ENCODE measurements around the gene CIZ1.
A peak's percentile ranks its signal among the peaks of the same experiment; 100 is the strongest.

CIZ1 gene

GRCh38 chr9:128163523-128164306 is 27.7 kb downstream of the CIZ1 start:
- TF ChIP-seq CTCF (IDR thresholded peaks at IDR 0.05; ENCODE audit: borderline replicate concordance, insufficient read depth, low read depth, low read length) = no peak

GRCh38 chr9:128163027-128163515 is 28.3 kb downstream of the CIZ1 start:
- TF ChIP-seq CTCF (IDR thresholded peaks at IDR 0.05; ENCODE audit: borderline replicate concordance, insufficient read depth, low read depth, low read length) = no peak

More at GRCh38 chr9:128163523-128164306, 27.7 kb downstream of the CIZ1 start:
- H3K4me3 ChIP-seq (ENCODE audit: low read depth, low read length) = no peak overlapping the region

GRCh38 chr9:128162215-128163026 is 29.0 kb downstream of the CIZ1 start:
- H3K4me3 ChIP-seq (ENCODE audit: low read depth, low read length) = no peak overlapping the region
- TF ChIP-seq CTCF (IDR thresholded peaks at IDR 0.05; ENCODE audit: borderline replicate concordance, insufficient read depth, low read depth, low read length) = no peak

More at GRCh38 chr9:128163027-128163515, 28.3 kb downstream of the CIZ1 start:
- H3K4me3 ChIP-seq (ENCODE audit: low read depth, low read length) = no peak overlapping the region

GRCh38 chr9:128161215-128161902 is 30.0 kb downstream of the CIZ1 start:
- TF ChIP-seq CTCF (IDR thresholded peaks at IDR 0.05; ENCODE audit: borderline replicate concordance, insufficient read depth, low read depth, low read length) = no peak
- H3K4me3 ChIP-seq (ENCODE audit: low read depth, low read length) = no peak overlapping the region

GRCh38 chr9:128160603-128160987 is 30.8 kb downstream of the CIZ1 start:
- no peak for TF ChIP-seq CTCF (IDR thresholded peaks at IDR 0.05; ENCODE audit: borderline replicate concordance, insufficient read depth, low read depth, low read length)
- peak overlapping the region; percentile 81 for H3K4me3 ChIP-seq (ENCODE audit: low read depth, low read length)

GRCh38 chr9:128159784-128160602 is 31.4 kb downstream of the CIZ1 start, which contains the start of gene BBLN:
BBLN (plus strand) TSS chr9:128160265; CDS start chr9:128160408, 143 bp downstream.
- no peak for TF ChIP-seq CTCF (IDR thresholded peaks at IDR 0.05; ENCODE audit: borderline replicate concordance, insufficient read depth, low read depth, low read length)
- peak within 1 kb of the TSS; percentile 81 for H3K4me3 ChIP-seq (ENCODE audit: low read depth, low read length)
